ENCODE results near the gene EFCAB5. TPM values are rescaled to one million over a fixed set of nuclear protein-coding genes. Genes with fewer than 3 reads are reported as not detected.
"Not testable (repeated sequence)": the region's sequence is repeated elsewhere in the genome, so short reads cannot be mapped to it uniquely, and the experiment has no call there.

Gene EFCAB5
- total RNA-seq, 4 donors from 2014 or later: 0.17 to 0.78 TPM; not detected in 2

DNA sequence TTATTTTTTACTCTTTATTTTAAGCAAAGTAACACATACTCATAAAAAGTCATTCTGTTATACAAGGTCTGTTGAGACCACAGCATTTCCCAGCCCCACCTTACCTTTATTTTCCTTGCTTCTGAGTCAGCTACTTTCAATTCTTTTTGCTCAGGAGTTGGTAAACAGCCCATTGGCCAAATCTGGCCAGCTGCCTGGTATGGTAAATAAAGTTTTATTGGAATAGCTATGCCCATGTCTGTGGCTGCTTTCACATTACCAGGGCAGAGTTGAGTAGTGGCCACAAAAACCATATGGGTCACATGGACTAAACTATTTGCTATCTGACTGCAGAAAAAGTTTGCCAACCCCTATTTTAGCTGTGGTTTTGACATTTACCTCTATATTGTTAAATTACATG, 171.8 kb downstream of the EFCAB5 start:
- Histone ChIP-seq H3K4me3 (no peak overlapping the region), H3K27me3 (no peaks in the 10 kb centered on the region), H3K36me3 (no peaks in the 10 kb centered on the region), H3K9me3 (no peaks in the 10 kb centered on the region), H3K4me1 (peaks cover 8 to 14% (median 11%) of the 10 kb centered on the region in 4 donors), H3K27ac (replicated peaks in 1 of 4) (no peak overlapping the region)
- intact Hi-C loops (cut with DNase I): no loop called here
- peak; percentile 55 for DNase-seq (ENCODE audit: extremely low spot score)
- TF ChIP-seq, protein P1, sequence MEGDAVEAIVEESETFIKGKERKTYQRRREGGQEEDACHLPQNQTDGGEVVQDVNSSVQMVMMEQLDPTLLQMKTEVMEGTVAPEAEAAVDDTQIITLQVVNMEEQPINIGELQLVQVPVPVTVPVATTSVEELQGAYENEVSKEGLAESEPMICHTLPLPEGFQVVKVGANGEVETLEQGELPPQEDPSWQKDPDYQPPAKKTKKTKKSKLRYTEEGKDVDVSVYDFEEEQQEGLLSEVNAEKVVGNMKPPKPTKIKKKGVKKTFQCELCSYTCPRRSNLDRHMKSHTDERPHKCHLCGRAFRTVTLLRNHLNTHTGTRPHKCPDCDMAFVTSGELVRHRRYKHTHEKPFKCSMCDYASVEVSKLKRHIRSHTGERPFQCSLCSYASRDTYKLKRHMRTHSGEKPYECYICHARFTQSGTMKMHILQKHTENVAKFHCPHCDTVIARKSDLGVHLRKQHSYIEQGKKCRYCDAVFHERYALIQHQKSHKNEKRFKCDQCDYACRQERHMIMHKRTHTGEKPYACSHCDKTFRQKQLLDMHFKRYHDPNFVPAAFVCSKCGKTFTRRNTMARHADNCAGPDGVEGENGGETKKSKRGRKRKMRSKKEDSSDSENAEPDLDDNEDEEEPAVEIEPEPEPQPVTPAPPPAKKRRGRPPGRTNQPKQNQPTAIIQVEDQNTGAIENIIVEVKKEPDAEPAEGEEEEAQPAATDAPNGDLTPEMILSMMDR (IDR thresholded peaks at IDR 0.05): no peak
- no peak for TF ChIP-seq POLR2AphosphoS5 (IDR thresholded peaks at IDR 0.05)
- no peak for TF ChIP-seq POLR2A (IDR thresholded peaks at IDR 0.05; ENCODE audit: low read depth)
- TF ChIP-seq EP300 (IDR thresholded peaks at IDR 0.05): no peak

DNA sequence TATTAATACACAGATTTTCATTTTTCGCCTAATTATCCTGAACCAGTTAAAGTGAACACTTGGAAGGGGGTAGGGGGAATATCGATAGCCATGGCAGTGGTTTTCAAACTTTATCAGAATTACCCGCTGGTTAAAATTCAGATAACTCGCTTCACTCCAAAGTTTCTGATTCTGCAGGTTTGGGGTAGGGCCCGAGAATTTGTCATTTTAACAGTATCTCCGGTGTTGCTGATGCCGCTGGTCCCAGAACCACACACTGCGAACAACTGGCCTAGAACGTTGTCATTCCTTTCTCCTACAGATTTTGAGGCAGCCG, 174.9 kb downstream of the EFCAB5 start:
- intact Hi-C loops (cut with DNase I): no loop called here
- Histone ChIP-seq H3K36me3 (peaks cover 0 to 23% (median 16%) of the 10 kb centered on the region in 4 donors), H3K4me3 (peak overlapping the region; percentile 69 to 76 (median 72)), H3K27ac (replicated peaks in 1 of 4) (peak overlapping the region; percentile 93 to 99 (median 96)), H3K27me3 (no peaks in the 10 kb centered on the region), H3K4me1 (peaks cover 20 to 44% (median 39%) of the 10 kb centered on the region in 4 donors), H3K9me3 (no peaks in the 10 kb centered on the region)
- no peak for DNase-seq (ENCODE audit: extremely low spot score)
- no peak for TF ChIP-seq POLR2A (IDR thresholded peaks at IDR 0.05; ENCODE audit: low read depth)
- TF ChIP-seq, protein P1 (IDR thresholded peaks at IDR 0.05): no peak
- no peak for TF ChIP-seq POLR2AphosphoS5 (IDR thresholded peaks at IDR 0.05)
- TF ChIP-seq EP300 (IDR thresholded peaks at IDR 0.05): no peak
- WGBS: 9% methylated on average over 10 of the region's 10 CpGs

DNA sequence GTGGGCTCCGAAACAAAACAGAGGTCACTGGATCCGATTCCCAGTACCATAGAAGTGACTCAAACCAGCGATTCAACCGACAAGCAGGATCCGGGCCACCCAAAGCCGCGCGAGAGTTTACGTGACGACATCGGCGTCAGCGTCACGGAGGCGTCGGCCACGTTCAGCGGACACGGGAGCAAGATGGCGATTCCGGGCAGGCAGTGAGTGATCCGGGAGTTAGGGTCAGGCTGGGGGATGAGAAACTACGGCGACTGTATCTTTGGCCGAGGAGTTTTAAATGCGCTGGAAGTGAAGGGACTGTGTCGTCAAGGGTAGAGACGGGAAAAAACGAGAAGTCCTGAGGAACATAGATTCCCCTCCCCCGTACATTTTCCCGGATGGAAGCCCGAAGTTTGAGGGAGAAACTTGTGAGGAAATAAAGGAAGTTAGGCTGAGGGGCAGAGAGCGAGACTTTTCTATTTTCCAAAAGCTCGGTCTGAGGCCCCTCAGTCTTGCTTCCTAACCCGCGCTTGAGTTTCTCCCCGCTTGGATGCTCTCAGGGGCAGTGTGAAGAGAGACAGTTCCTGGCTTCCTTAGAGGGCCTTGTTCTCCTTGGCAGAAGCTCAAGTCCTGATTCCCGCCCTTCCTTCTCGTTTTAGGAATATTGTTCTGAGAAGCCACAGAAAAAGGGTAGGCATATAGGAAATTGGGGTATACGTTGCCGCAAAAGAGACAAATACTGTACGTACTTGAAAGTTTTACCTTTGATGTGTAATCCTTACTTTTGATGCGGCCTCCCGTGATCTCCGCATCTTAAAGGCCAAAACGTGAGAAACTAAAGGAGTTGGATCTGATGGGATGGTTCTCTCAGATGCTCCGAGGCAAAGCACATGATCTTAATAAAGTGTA, 175.5 kb downstream of the EFCAB5 start, which contains the start of gene NSRP1:
Gene NSRP1, plus strand, starts transcription at position 156 of the 891 bp plus-strand sequence. Its CDS starts 28 bp downstream, at position 184.
- no peaks in the 10 kb centered on the region for H3K9me3 ChIP-seq
- intact Hi-C loops (cut with DNase I): no loop called here
- peak within 1 kb of the TSS; percentile 93 to 99 (median 96) for H3K27ac ChIP-seq (replicated peaks in 1 of 4)
- H3K4me3 ChIP-seq: peak within 1 kb of the TSS; percentile 69 to 76 (median 72)
- H3K4me1 ChIP-seq: peaks cover 20 to 50% (median 41%) of the 10 kb centered on the region in 4 donors
- DNase-seq (ENCODE audit: extremely low spot score): peak; percentile 99
- peaks cover 0 to 27% (median 16%) of the 10 kb centered on the region in 4 donors for H3K36me3 ChIP-seq
- H3K27me3 ChIP-seq: no peaks in the 10 kb centered on the region
- TF ChIP-seq POLR2AphosphoS5 (IDR thresholded peaks at IDR 0.05) (peak; percentile 98 to 99), EP300 (IDR thresholded peaks at IDR 0.05) (peak; percentile 67), POLR2A (IDR thresholded peaks at IDR 0.05; ENCODE audit: low read depth) (peak; percentile 93)
- TF ChIP-seq, protein P1 (IDR thresholded peaks at IDR 0.05): peak in 1 of 3 experiments; percentile 1
- WGBS: under 1% methylated on average over 45 of the region's 47 CpGs

DNA sequence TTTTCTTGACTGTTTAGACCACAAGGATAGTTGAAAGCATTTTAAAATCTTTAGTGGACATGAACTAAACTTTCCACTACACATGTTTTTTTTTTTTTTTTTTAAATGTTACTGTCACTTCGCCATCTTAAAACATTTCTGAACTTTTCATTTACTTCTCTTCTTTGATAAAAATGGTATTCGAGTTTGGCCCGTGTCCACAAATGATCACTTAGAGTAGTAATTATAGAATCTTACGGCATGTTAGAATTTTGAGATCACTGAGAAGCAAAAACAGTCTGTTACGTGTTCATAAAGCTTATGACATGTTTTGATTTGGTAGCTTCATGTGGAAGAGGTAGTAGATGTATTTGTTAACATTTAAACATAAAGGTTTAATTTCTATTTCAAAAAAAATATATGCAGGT, 176.2 kb downstream of the EFCAB5 start:
- 26% methylated on average over 5 of the region's 5 CpGs for WGBS
- intact Hi-C loops (cut with DNase I): no loop called here
- no peak for DNase-seq (ENCODE audit: extremely low spot score)
- Histone ChIP-seq H3K36me3 (peaks cover 0 to 32% (median 18%) of the 10 kb centered on the region in 4 donors), H3K4me1 (peaks cover 20 to 54% (median 43%) of the 10 kb centered on the region in 4 donors), H3K9me3 (no peaks in the 10 kb centered on the region), H3K4me3 (peak overlapping the region; percentile 69 to 76 (median 72)), H3K27ac (replicated peaks in 1 of 4) (peak overlapping the region; percentile 93 to 99 (median 96)), H3K27me3 (no peaks in the 10 kb centered on the region)
- TF ChIP-seq, protein P1 (IDR thresholded peaks at IDR 0.05): no peak
- TF ChIP-seq EP300 (IDR thresholded peaks at IDR 0.05): no peak
- no peak for TF ChIP-seq POLR2A (IDR thresholded peaks at IDR 0.05; ENCODE audit: low read depth)
- TF ChIP-seq POLR2AphosphoS5 (IDR thresholded peaks at IDR 0.05): no peak

DNA sequence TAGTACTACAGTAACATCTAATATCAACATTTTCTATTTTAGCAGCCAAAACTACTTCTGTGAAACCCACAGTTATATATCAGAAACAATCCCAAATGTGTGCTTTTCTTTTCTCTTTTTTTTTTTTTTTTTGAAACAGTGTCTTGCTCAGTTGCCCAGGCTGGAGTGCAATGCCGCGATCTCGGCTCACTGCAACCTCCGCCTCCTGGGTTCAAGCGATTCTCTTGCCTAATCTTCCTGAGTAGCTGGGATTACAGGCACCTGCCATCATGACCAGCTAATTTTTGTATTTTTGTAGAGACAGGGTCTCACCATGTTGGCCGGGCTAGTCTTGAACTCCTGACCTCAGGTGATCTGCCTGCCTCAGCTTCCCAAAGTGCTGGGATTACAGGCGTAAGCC, 177.2 kb downstream of the EFCAB5 start:
- peaks cover 0 to 39% (median 22%) of the 10 kb centered on the region in 4 donors for H3K36me3 ChIP-seq
- H3K27me3 ChIP-seq; H3K9me3 ChIP-seq; H3K4me3 ChIP-seq; DNase-seq (ENCODE audit: extremely low spot score); intact Hi-C loops (cut with DNase I): not testable (repeated sequence)
- peak overlapping the region in 1 of 4 donors; percentile 99 for H3K27ac ChIP-seq (replicated peaks in 1 of 4)
- peaks cover 20 to 63% (median 47%) of the 10 kb centered on the region in 4 donors for H3K4me1 ChIP-seq
- WGBS: 92% methylated on average over 7 of the region's 7 CpGs

All from esophagus muscularis mucosa (tissue), 4 donors.